BLaER1 (cell line): ENCODE measurements around the gene ARHGAP22.
A peak's percentile ranks its signal among the peaks of the same experiment; 100 is the strongest.

Experiments used
- H3K27ac ChIP-seq: shearing (Covaris generic); formaldehyde crosslinking; 2 replicates; pipeline ENCODE4 v1.8.1; 2022
- H3K27me3 ChIP-seq: shearing (Covaris generic); formaldehyde crosslinking; 2 replicates; pipeline ENCODE4 v1.8.1; 2022
- H3K36me3 ChIP-seq: shearing (Covaris generic); formaldehyde crosslinking; 2 replicates; pipeline ENCODE4 v1.8.1; 2022
- H3K4me1 ChIP-seq: shearing (Covaris generic); formaldehyde crosslinking; 2 replicates; pipeline ENCODE4 v1.8.1; 2022
- H3K4me2 ChIP-seq: shearing (Covaris generic); formaldehyde crosslinking; 2 replicates; pipeline ENCODE4 v1.8.1; 2022
- H3K4me3 ChIP-seq: shearing (Covaris generic); formaldehyde crosslinking; 2 replicates; pipeline ENCODE4 v1.8.1; 2022
- H3K9ac ChIP-seq: shearing (Covaris generic); formaldehyde crosslinking; 2 replicates; pipeline ENCODE4 v1.8.1; 2022
- H3K9me3 ChIP-seq: shearing (Covaris generic); formaldehyde crosslinking; 2 replicates; pipeline ENCODE4 v1.8.1; 2022
- H4K20me1 ChIP-seq: shearing (Covaris generic); formaldehyde crosslinking; 2 replicates; pipeline ENCODE4 v1.8.1; 2022
- Cebpa-rat ChIP-seq: shearing (Covaris generic); IDR thresholded peaks from 2 replicates; pipeline ENCODE4 v1.8.1; 2022

ARHGAP22 gene

GRCh38 chr10:48494611-48495010 lies 110.3 kb downstream of the ARHGAP22 start:
- no peaks in the 10 kb centered on the region for H3K9me3 ChIP-seq
- H3K4me1 ChIP-seq = peaks cover 20% of the 10 kb centered on the region
- H3K27me3 ChIP-seq = no peaks in the 10 kb centered on the region
- TF ChIP-seq Cebpa-rat = no peak
- no peak overlapping the region for H3K9ac ChIP-seq
- H4K20me1 ChIP-seq = no peaks in the 10 kb centered on the region
- no peak overlapping the region for H3K4me3 ChIP-seq
- peak overlapping the region; percentile 63 for H3K4me2 ChIP-seq
- no peaks in the 10 kb centered on the region for H3K36me3 ChIP-seq
- no peak overlapping the region for H3K27ac ChIP-seq

- TF ChIP-seq Cebpa-rat = no peak
- H3K4me1 ChIP-seq = peaks cover 20% of the 10 kb centered on the region
- H3K27ac ChIP-seq = no peak overlapping the region
- no peak overlapping the region for H3K9ac ChIP-seq
- H4K20me1 ChIP-seq = no peaks in the 10 kb centered on the region
- H3K4me3 ChIP-seq = no peak overlapping the region
- no peaks in the 10 kb centered on the region for H3K36me3 ChIP-seq
- peak overlapping the region; percentile 63 for H3K4me2 ChIP-seq
- no peaks in the 10 kb centered on the region for H3K9me3 ChIP-seq
- H3K27me3 ChIP-seq = no peaks in the 10 kb centered on the region
Measured at GRCh38 chr10:48494073-48494472, 110.8 kb downstream of the ARHGAP22 start.

- Histone ChIP-seq H3K9me3 (no peaks in the 10 kb centered on the region), H3K4me3 (no peak overlapping the region), H3K36me3 (no peaks in the 10 kb centered on the region), H3K4me2 (peak overlapping the region; percentile 63), H3K4me1 (peaks cover 20% of the 10 kb centered on the region), H3K27me3 (no peaks in the 10 kb centered on the region), H3K9ac (no peak overlapping the region), H4K20me1 (no peaks in the 10 kb centered on the region), H3K27ac (no peak overlapping the region)
- TF ChIP-seq Cebpa-rat = no peak
Measured at GRCh38 chr10:48493083-48493871, 111.6 kb downstream of the ARHGAP22 start.

GRCh38 chr10:48492201-48492600 lies 112.7 kb downstream of the ARHGAP22 start:
- no peaks in the 10 kb centered on the region for H4K20me1 ChIP-seq
- no peaks in the 10 kb centered on the region for H3K36me3 ChIP-seq
- no peak for TF ChIP-seq Cebpa-rat
- H3K9ac ChIP-seq = no peak overlapping the region
- no peak overlapping the region for H3K27ac ChIP-seq
- H3K4me2 ChIP-seq = no peak overlapping the region
- no peak overlapping the region for H3K4me3 ChIP-seq
- peaks cover 20% of the 10 kb centered on the region for H3K4me1 ChIP-seq
- no peaks in the 10 kb centered on the region for H3K9me3 ChIP-seq
- H3K27me3 ChIP-seq = no peaks in the 10 kb centered on the region

- Histone ChIP-seq H3K4me1 (peaks cover 20% of the 10 kb centered on the region), H3K4me2 (no peak overlapping the region), H3K4me3 (no peak overlapping the region), H4K20me1 (no peaks in the 10 kb centered on the region), H3K27ac (no peak overlapping the region), H3K27me3 (no peaks in the 10 kb centered on the region), H3K9me3 (no peaks in the 10 kb centered on the region), H3K36me3 (no peaks in the 10 kb centered on the region), H3K9ac (no peak overlapping the region)
- no peak for TF ChIP-seq Cebpa-rat
Measured at GRCh38 chr10:48491392-48492139, 113.3 kb downstream of the ARHGAP22 start.

GRCh38 chr10:48490946-48491345 lies 113.9 kb downstream of the ARHGAP22 start:
- Histone ChIP-seq H3K4me1 (peaks cover 20% of the 10 kb centered on the region), H4K20me1 (no peaks in the 10 kb centered on the region), H3K27ac (no peak overlapping the region), H3K4me2 (no peak overlapping the region), H3K9ac (no peak overlapping the region), H3K9me3 (no peaks in the 10 kb centered on the region), H3K36me3 (no peaks in the 10 kb centered on the region), H3K27me3 (no peaks in the 10 kb centered on the region), H3K4me3 (no peak overlapping the region)
- TF ChIP-seq Cebpa-rat = no peak

GRCh38 chr10:48490571-48490940 lies 114.3 kb downstream of the ARHGAP22 start:
- H3K4me3 ChIP-seq = no peak overlapping the region
- peaks cover 20% of the 10 kb centered on the region for H3K4me1 ChIP-seq
- no peak overlapping the region for H3K27ac ChIP-seq
- no peak overlapping the region for H3K4me2 ChIP-seq
- no peaks in the 10 kb centered on the region for H3K27me3 ChIP-seq
- no peak for TF ChIP-seq Cebpa-rat
- H3K9ac ChIP-seq = no peak overlapping the region
- no peaks in the 10 kb centered on the region for H3K9me3 ChIP-seq
- H3K36me3 ChIP-seq = no peaks in the 10 kb centered on the region
- H4K20me1 ChIP-seq = no peaks in the 10 kb centered on the region

- H3K9ac ChIP-seq = no peak overlapping the region
- H3K27ac ChIP-seq = no peak overlapping the region
- no peaks in the 10 kb centered on the region for H3K27me3 ChIP-seq
- peaks cover 13% of the 10 kb centered on the region for H3K4me1 ChIP-seq
- no peaks in the 10 kb centered on the region for H3K36me3 ChIP-seq
- no peak for TF ChIP-seq Cebpa-rat
- no peaks in the 10 kb centered on the region for H4K20me1 ChIP-seq
- no peak overlapping the region for H3K4me2 ChIP-seq
- H3K9me3 ChIP-seq = no peaks in the 10 kb centered on the region
- H3K4me3 ChIP-seq = no peak overlapping the region
Measured at GRCh38 chr10:48489099-48489498, 115.8 kb downstream of the ARHGAP22 start.

- H3K4me1 ChIP-seq = no peaks in the 10 kb centered on the region
- no peak for TF ChIP-seq Cebpa-rat
- H3K9ac ChIP-seq = no peak overlapping the region
- no peak overlapping the region for H3K4me3 ChIP-seq
- no peaks in the 10 kb centered on the region for H3K36me3 ChIP-seq
- no peaks in the 10 kb centered on the region for H3K27me3 ChIP-seq
- H3K9me3 ChIP-seq = no peaks in the 10 kb centered on the region
- no peak overlapping the region for H3K27ac ChIP-seq
- H3K4me2 ChIP-seq = no peak overlapping the region
- no peaks in the 10 kb centered on the region for H4K20me1 ChIP-seq
Measured at GRCh38 chr10:48487244-48487643, 117.6 kb downstream of the ARHGAP22 start.

GRCh38 chr10:48485711-48486110 lies 119.2 kb downstream of the ARHGAP22 start:
- H3K4me3 ChIP-seq = no peak overlapping the region
- H4K20me1 ChIP-seq = no peaks in the 10 kb centered on the region
- H3K9ac ChIP-seq = no peak overlapping the region
- peaks cover 4% of the 10 kb centered on the region for H3K4me1 ChIP-seq
- H3K4me2 ChIP-seq = no peak overlapping the region
- H3K9me3 ChIP-seq = no peaks in the 10 kb centered on the region
- no peak overlapping the region for H3K27ac ChIP-seq
- H3K36me3 ChIP-seq = no peaks in the 10 kb centered on the region
- TF ChIP-seq Cebpa-rat = no peak
- H3K27me3 ChIP-seq = no peaks in the 10 kb centered on the region
